Measurements from ENCODE around the gene ZNF536. TPM values are rescaled to one million over a fixed set of nuclear protein-coding genes. Genes with fewer than 3 reads are reported as not detected.

The ZNF536 gene
- polyA plus RNA-seq, 1 of the 3 experiments (the other 2 are of a cell fraction), result 0.41 TPM

DNA sequence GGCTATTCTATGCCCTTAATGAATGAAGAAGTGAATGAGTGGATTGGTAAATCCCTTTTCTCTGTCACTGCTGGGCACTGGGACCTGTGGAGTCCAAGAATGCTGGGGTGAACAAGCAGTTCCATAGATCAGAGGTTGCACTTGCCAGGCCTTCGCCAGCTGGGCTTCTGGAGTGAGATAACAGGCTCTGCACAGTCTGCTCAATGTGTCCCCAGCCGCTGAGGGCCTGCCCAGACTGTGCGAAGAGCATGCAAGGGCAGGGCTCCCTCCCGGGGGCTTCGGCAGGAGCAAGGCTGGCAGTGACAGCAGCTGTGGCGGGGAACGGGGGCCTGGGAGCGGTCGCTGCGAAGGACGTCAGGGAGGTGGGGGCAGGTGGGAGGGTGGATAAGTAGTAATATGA, 51.3 kb downstream of the ZNF536 start:
- Histone ChIP-seq H3K79me2 (ENCODE audit: insufficient read depth) (no peaks in the 10 kb centered on the region), H4K20me1 (ENCODE audit: insufficient read depth) (no peaks in the 10 kb centered on the region)

More for the DNA sequence above, 51.3 kb downstream of the ZNF536 start:
- TF ChIP-seq, protein P1, sequence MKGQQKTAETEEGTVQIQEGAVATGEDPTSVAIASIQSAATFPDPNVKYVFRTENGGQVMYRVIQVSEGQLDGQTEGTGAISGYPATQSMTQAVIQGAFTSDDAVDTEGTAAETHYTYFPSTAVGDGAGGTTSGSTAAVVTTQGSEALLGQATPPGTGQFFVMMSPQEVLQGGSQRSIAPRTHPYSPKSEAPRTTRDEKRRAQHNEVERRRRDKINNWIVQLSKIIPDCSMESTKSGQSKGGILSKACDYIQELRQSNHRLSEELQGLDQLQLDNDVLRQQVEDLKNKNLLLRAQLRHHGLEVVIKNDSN (IDR thresholded peaks at IDR 0.05; ENCODE audit: borderline replicate concordance, low read depth), result no peak
- TF ChIP-seq RXRA (IDR thresholded peaks at IDR 0.05; ENCODE audit: borderline replicate concordance, low read depth) (no peak), CHD2 (IDR thresholded peaks at IDR 0.05; ENCODE audit: low read length, partially characterized antibody) (peak; percentile 39), RCOR1 (IDR thresholded peaks at IDR 0.05; ENCODE audit: low read length) (peak; percentile 90), NRF1 (IDR thresholded peaks at IDR 0.05; ENCODE audit: low read depth, low read length) (no peak), RAD21 (IDR thresholded peaks at IDR 0.05; ENCODE audit: low read length) (peak; percentile 25), MXI1 (IDR thresholded peaks at IDR 0.05; ENCODE audit: low read depth, low read length) (peak; percentile 67; the same call in 1 of the 2 replicates), FOXJ3 (CRISPR knock-in tag; IDR thresholded peaks at IDR 0.05) (peak; percentile 63; the same call in 1 of the 2 replicates), FOSL2 (IDR thresholded peaks at IDR 0.05; ENCODE audit: borderline replicate concordance, low read depth) (no peak), SMC3 (IDR thresholded peaks at IDR 0.05; ENCODE audit: low read depth, low read length) (no peak), EP300 (IDR thresholded peaks at IDR 0.05; ENCODE audit: borderline replicate concordance in 1 of 2, low read depth in 1 of 2, low read length in 1 of 2) (peak in 1 of 2 experiments; percentile 59; a peak in 1 of 4 replicates), GATA2 (CRISPR knock-in tag; IDR thresholded peaks at IDR 0.05) (peak; percentile 90)
- TF ChIP-seq, protein P2, sequence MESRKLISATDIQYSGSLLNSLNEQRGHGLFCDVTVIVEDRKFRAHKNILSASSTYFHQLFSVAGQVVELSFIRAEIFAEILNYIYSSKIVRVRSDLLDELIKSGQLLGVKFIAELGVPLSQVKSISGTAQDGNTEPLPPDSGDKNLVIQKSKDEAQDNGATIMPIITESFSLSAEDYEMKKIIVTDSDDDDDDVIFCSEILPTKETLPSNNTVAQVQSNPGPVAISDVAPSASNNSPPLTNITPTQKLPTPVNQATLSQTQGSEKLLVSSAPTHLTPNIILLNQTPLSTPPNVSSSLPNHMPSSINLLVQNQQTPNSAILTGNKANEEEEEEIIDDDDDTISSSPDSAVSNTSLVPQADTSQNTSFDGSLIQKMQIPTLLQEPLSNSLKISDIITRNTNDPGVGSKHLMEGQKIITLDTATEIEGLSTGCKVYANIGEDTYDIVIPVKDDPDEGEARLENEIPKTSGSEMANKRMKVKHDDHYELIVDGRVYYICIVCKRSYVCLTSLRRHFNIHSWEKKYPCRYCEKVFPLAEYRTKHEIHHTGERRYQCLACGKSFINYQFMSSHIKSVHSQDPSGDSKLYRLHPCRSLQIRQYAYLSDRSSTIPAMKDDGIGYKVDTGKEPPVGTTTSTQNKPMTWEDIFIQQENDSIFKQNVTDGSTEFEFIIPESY (IDR thresholded peaks at IDR 0.05; ENCODE audit: borderline replicate concordance, low read depth), result no peak
- TF ChIP-seq, protein P3, sequence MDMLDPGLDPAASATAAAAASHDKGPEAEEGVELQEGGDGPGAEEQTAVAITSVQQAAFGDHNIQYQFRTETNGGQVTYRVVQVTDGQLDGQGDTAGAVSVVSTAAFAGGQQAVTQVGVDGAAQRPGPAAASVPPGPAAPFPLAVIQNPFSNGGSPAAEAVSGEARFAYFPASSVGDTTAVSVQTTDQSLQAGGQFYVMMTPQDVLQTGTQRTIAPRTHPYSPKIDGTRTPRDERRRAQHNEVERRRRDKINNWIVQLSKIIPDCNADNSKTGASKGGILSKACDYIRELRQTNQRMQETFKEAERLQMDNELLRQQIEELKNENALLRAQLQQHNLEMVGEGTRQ (IDR thresholded peaks at IDR 0.05; ENCODE audit: borderline replicate concordance, low read depth, low read length), result no peak
- TF ChIP-seq, protein P4, sequence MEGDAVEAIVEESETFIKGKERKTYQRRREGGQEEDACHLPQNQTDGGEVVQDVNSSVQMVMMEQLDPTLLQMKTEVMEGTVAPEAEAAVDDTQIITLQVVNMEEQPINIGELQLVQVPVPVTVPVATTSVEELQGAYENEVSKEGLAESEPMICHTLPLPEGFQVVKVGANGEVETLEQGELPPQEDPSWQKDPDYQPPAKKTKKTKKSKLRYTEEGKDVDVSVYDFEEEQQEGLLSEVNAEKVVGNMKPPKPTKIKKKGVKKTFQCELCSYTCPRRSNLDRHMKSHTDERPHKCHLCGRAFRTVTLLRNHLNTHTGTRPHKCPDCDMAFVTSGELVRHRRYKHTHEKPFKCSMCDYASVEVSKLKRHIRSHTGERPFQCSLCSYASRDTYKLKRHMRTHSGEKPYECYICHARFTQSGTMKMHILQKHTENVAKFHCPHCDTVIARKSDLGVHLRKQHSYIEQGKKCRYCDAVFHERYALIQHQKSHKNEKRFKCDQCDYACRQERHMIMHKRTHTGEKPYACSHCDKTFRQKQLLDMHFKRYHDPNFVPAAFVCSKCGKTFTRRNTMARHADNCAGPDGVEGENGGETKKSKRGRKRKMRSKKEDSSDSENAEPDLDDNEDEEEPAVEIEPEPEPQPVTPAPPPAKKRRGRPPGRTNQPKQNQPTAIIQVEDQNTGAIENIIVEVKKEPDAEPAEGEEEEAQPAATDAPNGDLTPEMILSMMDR (IDR thresholded peaks at IDR 0.05), result no peak
- peaks cover 0 to 24% of the 10 kb centered on the region in 2 experiments; a peak in 1 of 4 replicates for H3K4me1 ChIP-seq (ENCODE audit: control insufficient read depth in 1 of 2, insufficient read depth in 2 of 2, low read depth in 1 of 2, low read length in 1 of 2)
- H3K27ac ChIP-seq (ENCODE audit: low read depth in 2 of 2, low read length in 1 of 2), result peak overlapping the region in 1 of 2 experiments; percentile 62; a peak in 2 of 4 replicates
- H3K9me3 ChIP-seq, result no peaks in the 10 kb centered on the region
- H3K9me2 ChIP-seq, result no peaks in the 10 kb centered on the region
- no peaks in the 10 kb centered on the region for H3F3A ChIP-seq (replicated peaks; ENCODE audit: insufficient read depth)
- H3K36me3 ChIP-seq (replicated peaks in 1 of 2; ENCODE audit: control insufficient read depth in 1 of 2, insufficient read depth in 2 of 2, low read length in 1 of 2), result no peaks in the 10 kb centered on the region
- H3K9ac ChIP-seq, result no peak overlapping the region
- WGBS (ENCODE audit: low lambda C conversion rate), result 38% methylated on average over 11 of the region's 11 CpGs
- peak; percentile 83 for DNase-seq
- no peak overlapping the region for H3K4me3 ChIP-seq (ENCODE audit: low read depth in 2 of 2, low read length in 1 of 2)
- no peaks in the 10 kb centered on the region for H3K27me3 ChIP-seq (ENCODE audit: insufficient read depth)
- H3K4me2 ChIP-seq, result no peak overlapping the region
- no peak overlapping the region for H2AFZ ChIP-seq (ENCODE audit: low read depth)
- ChIA-PET CTCF (no interaction called here), POLR2A (no interaction called here)
